ENCODE data around the gene RNF141. TPM values are rescaled to one million over a fixed set of nuclear protein-coding genes. Genes with fewer than 3 reads are reported as not detected.
A peak's percentile ranks its signal among the peaks of the same experiment; 100 is the strongest.

Gene RNF141
- total and polyA plus RNA-seq, 5 donors, result 14.1 to 49.8 (median 40.9) TPM

DNA sequence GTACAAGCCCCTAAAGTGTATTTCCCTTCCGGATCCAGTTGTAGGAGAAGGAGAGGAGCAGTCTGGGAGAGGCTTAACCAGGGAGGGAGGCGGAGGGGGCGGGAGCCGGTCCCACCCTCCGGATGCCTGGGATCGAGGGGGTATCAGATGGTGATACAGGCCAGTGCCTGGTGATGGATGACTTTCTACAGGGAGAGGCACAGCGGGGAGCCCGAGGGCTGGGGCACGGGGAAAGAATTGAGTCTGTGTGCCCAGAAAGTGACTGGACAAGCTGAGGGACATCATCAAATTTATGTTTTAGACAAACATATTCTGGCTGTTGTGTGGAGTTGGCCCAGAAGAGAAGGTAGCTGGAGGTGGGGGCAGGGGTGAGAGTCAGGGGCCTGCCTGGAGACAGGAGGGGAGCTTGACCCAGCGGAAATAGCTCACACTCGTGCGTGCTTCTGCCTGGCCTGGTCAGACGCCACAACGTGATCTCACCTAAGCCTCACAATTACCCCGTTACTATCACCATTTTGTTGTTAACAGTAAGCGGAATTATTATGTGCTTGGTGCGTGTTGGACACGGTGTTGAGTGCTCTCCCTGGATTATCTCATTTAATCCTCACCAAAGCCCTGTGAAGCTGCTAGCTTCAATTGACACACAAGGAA lies 43.5 kb downstream of the RNF141 start:
- ATAC-seq (no peak), DNase-seq (no peak)
- no peaks in the 10 kb centered on the region for H3K27me3 ChIP-seq (ENCODE audit: control insufficient read depth, insufficient read depth)
- no peak overlapping the region for H3K4me3 ChIP-seq (ENCODE audit: low read length)
- no peak overlapping the region for H3K27ac ChIP-seq (ENCODE audit: low read length)
- WGBS, result 71% methylated on average over 18 of the region's 18 CpGs
- intact Hi-C loops (cut with DNase I), result no loop called here
- H3K4me1 ChIP-seq (ENCODE audit: control insufficient read depth, insufficient read depth, low read length), result no peaks in the 10 kb centered on the region
- no peaks in the 10 kb centered on the region for H3K9me3 ChIP-seq (ENCODE audit: control insufficient read depth, low read length)

DNA sequence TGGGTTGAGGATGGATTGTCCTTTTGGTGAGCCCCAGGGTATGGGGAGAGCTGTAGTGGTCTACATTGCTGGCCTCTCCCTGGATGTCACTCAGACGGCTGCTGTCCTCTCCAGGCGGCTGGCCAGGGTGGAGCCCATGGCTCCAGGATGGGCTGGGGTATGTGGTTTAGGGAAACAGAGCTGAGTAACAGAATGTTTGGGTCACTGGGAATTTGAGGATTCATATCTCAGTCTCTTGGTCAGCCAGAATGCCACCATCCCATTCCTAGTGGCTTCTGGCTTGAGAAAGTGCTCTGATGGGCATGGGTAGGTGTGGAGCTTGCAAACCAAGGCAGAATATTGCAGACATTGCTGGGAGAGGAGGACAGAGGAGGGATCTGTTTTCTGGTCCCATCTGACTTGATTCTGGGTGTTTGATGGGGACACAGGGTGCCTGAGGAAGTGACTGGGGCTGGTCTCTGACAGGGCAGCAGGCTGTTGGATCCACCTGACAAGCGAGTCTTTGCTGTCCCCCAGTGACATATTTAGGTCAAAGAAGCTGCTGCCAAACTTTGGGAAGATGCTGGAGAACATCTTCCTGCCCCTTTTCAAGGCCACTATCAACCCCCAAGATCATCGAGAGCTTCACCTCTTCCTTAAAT lies 44.6 kb downstream of the RNF141 start:
- Histone ChIP-seq H3K27ac (ENCODE audit: low read length) (no peak overlapping the region), H3K27me3 (ENCODE audit: control insufficient read depth, insufficient read depth) (no peaks in the 10 kb centered on the region), H3K9me3 (ENCODE audit: control insufficient read depth, low read length) (no peaks in the 10 kb centered on the region), H3K4me3 (ENCODE audit: low read length) (no peak overlapping the region), H3K4me1 (ENCODE audit: control insufficient read depth, insufficient read depth, low read length) (no peaks in the 10 kb centered on the region)
- intact Hi-C loops (cut with DNase I), result no loop called here
- WGBS, result 98% methylated on average over 4 of the region's 4 CpGs
- no peak for DNase-seq
- no peak for ATAC-seq

DNA sequence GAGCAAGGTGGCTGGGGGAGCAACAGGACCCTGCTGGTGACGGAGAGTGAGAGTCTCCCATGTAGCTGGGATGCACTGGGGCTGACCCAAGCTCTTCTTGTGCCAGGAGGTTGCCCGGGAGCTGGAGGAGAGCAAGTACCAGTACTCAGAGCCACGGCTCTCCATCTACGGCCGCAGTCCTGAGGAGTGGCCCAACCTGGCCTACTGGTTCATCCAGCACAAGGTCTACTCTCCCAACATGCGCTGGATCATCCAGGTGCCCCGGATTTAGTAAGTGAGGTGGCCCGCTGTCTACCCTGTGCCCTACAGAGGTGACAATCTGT lies 45.6 kb downstream of the RNF141 start:
- Histone ChIP-seq H3K9me3 (ENCODE audit: control insufficient read depth, low read length) (no peaks in the 10 kb centered on the region), H3K4me1 (ENCODE audit: control insufficient read depth, insufficient read depth, low read length) (peaks cover 7% of the 10 kb centered on the region), H3K4me3 (ENCODE audit: low read length) (no peak overlapping the region), H3K27ac (ENCODE audit: low read length) (no peak overlapping the region), H3K27me3 (ENCODE audit: control insufficient read depth, insufficient read depth) (no peaks in the 10 kb centered on the region)
- ATAC-seq, result no peak
- DNase-seq, result no peak
- intact Hi-C loops (cut with DNase I), result no loop called here
- WGBS, result 98% methylated on average over 8 of the region's 8 CpGs

- Histone ChIP-seq H3K9me3 (ENCODE audit: control insufficient read depth, low read length) (no peaks in the 10 kb centered on the region), H3K4me1 (ENCODE audit: control insufficient read depth, insufficient read depth, low read length) (peaks cover 7% of the 10 kb centered on the region), H3K27me3 (ENCODE audit: control insufficient read depth, insufficient read depth) (no peaks in the 10 kb centered on the region), H3K4me3 (ENCODE audit: low read length) (no peak overlapping the region), H3K27ac (ENCODE audit: low read length) (no peak overlapping the region)
- 96% methylated on average over 14 of the region's 14 CpGs for WGBS
- intact Hi-C loops (cut with DNase I), result no loop called here
- ATAC-seq, result no peak
- no peak for DNase-seq
Measured at GRCh38 chr11:10494636-10495463, 46.1 kb downstream of the RNF141 start.

GRCh38 chr11:10493041-10493663 lies 47.8 kb downstream of the RNF141 start:
- Histone ChIP-seq H3K27me3 (ENCODE audit: control insufficient read depth, insufficient read depth) (no peaks in the 10 kb centered on the region), H3K9me3 (ENCODE audit: control insufficient read depth, low read length) (no peaks in the 10 kb centered on the region), H3K27ac (ENCODE audit: low read length) (no peak overlapping the region), H3K4me3 (ENCODE audit: low read length) (no peak overlapping the region), H3K4me1 (ENCODE audit: control insufficient read depth, insufficient read depth, low read length) (peaks cover 7% of the 10 kb centered on the region)
- DNase-seq, result no peak
- WGBS, result 92% methylated on average over 18 of the region's 18 CpGs
- ATAC-seq, result no peak
- intact Hi-C loops (cut with DNase I), result no loop called here

DNA sequence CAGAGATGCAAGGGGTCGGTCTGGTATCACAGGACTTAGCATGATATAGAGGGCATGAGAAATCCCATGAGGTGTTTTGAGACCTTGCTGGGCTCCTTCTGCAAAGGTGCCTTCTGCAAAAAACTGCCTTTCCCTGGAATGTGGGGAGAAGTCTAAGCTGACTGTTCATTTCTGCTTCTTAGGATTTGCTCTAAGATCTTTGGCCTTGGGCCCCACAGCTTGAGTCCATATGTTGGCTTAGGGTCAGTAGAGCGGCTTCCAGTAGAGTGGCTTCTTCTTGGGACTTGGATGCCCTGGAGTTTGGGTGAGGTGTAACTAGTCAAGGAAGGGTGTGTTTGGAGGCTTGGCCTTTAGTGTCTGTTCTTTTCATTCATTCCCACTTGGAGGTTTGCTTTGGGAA lies 48.9 kb downstream of the RNF141 start:
- DNase-seq (no peak), ATAC-seq (no peak)
- Histone ChIP-seq H3K27me3 (ENCODE audit: control insufficient read depth, insufficient read depth) (no peaks in the 10 kb centered on the region), H3K9me3 (ENCODE audit: control insufficient read depth, low read length) (no peaks in the 10 kb centered on the region), H3K27ac (ENCODE audit: low read length) (no peak overlapping the region), H3K4me1 (ENCODE audit: control insufficient read depth, insufficient read depth, low read length) (peaks cover 7% of the 10 kb centered on the region), H3K4me3 (ENCODE audit: low read length) (no peak overlapping the region)
- intact Hi-C loops (cut with DNase I), result no loop called here
- WGBS, result 99% methylated on average over 2 of the region's 2 CpGs

GRCh38 chr11:10490398-10491241 lies 50.4 kb downstream of the RNF141 start:
- Histone ChIP-seq H3K27ac (ENCODE audit: low read length) (peak overlapping the region; percentile 74), H3K4me1 (ENCODE audit: control insufficient read depth, insufficient read depth, low read length) (peaks cover 7% of the 10 kb centered on the region), H3K4me3 (ENCODE audit: low read length) (no peak overlapping the region), H3K27me3 (ENCODE audit: control insufficient read depth, insufficient read depth) (no peaks in the 10 kb centered on the region), H3K9me3 (ENCODE audit: control insufficient read depth, low read length) (no peaks in the 10 kb centered on the region)
- DNase-seq, result peak; percentile 84
- ATAC-seq, result peak; percentile 84 to 94
- intact Hi-C loops (cut with DNase I), result no loop called here
- WGBS, result 46% methylated on average over 13 of the region's 13 CpGs

DNA sequence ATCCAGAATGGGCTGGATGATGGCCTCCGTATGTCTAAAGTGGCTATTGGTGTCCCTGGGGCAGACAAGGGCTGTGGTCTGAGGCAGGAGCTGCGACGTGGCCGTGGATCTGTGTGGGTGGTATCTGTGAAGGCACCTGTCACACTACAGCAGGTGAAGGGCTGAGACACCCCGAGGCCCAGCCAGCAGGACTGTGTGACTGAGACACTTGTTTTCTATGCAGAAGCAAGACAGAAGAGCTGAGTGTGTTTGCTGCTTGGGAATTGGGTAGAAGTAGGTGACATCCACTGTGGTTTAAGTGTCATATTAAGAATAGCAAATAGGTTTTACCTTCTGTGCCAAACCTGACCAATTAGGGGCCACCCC lies 51.0 kb downstream of the RNF141 start:
- no peak for ATAC-seq
- intact Hi-C loops (cut with DNase I), result no loop called here
- no peaks in the 10 kb centered on the region for H3K9me3 ChIP-seq (ENCODE audit: control insufficient read depth, low read length)
- DNase-seq, result no peak
- H3K27me3 ChIP-seq (ENCODE audit: control insufficient read depth, insufficient read depth), result no peaks in the 10 kb centered on the region
- no peak overlapping the region for H3K4me3 ChIP-seq (ENCODE audit: low read length)
- 92% methylated on average over 5 of the region's 5 CpGs for WGBS
- no peak overlapping the region for H3K27ac ChIP-seq (ENCODE audit: low read length)
- H3K4me1 ChIP-seq (ENCODE audit: control insufficient read depth, insufficient read depth, low read length), result peaks cover 7% of the 10 kb centered on the region

GRCh38 chr11:10488934-10489691 lies 51.9 kb downstream of the RNF141 start:
- peaks cover 7% of the 10 kb centered on the region for H3K4me1 ChIP-seq (ENCODE audit: control insufficient read depth, insufficient read depth, low read length)
- no peak overlapping the region for H3K27ac ChIP-seq (ENCODE audit: low read length)
- DNase-seq (no peak), ATAC-seq (no peak)
- intact Hi-C loops (cut with DNase I), result no loop called here
- WGBS, result 97% methylated on average over 11 of the region's 11 CpGs
- no peak overlapping the region for H3K4me3 ChIP-seq (ENCODE audit: low read length)
- H3K27me3 ChIP-seq (ENCODE audit: control insufficient read depth, insufficient read depth), result no peaks in the 10 kb centered on the region
- H3K9me3 ChIP-seq (ENCODE audit: control insufficient read depth, low read length), result no peaks in the 10 kb centered on the region

Data from right cardiac atrium (tissue), 5 donors.